HCT116 (cell line): ENCODE results near the gene RNF113B.

Source experiments
- CEBPB ChIP-seq: IDR thresholded peaks from 2 replicates; pipeline ENCODE4 v1.6.1; 2012; ENCODE audit warnings: low read depth
- CTCF ChIP-seq, 3 experiments: fragments of 200-600 bp in 1 of 3; sonication (generic) in 1 of 3; IDR thresholded peaks in 2 of 3; conservative IDR thresholded peaks in 1 of 3; 2 replicates each; pipeline ENCODE4 v1.5.1; 2012 to 2017; ENCODE audit warnings: low read depth in 2 of 3, low read length in 2 of 3, antibody characterized with exemption in 1 of 3, borderline replicate concordance in 1 of 3, control low read depth in 1 of 3, mild to moderate bottlenecking in 1 of 3, mixed read lengths in 1 of 3, mixed run types in 1 of 3, moderate library complexity in 1 of 3; ENCODE audit not compliant: insufficient read depth in 1 of 3
- EZH2 ChIP-seq: fragments of 200-600 bp; sonication (generic); IDR thresholded peaks from 2 replicates; pipeline ENCODE4 v1.6.1; 2017; ENCODE audit warnings: antibody characterized with exemption, mixed run types
- EZH2phosphoT487 ChIP-seq: fragments of 200-600 bp; IDR thresholded peaks from 2 replicates; pipeline ENCODE4 v1.6.1; 2018; ENCODE audit warnings: antibody characterized with exemption, borderline replicate concordance
- POLR2A ChIP-seq: IDR thresholded peaks from 2 replicates; pipeline ENCODE4 v1.7.0; 2011; ENCODE audit warnings: borderline replicate concordance; ENCODE audit not compliant: insufficient read depth, insufficient read length; ENCODE audit errors: extremely low read depth
- POLR2AphosphoS5 ChIP-seq: IDR thresholded peaks from 2 replicates; pipeline ENCODE4 v1.6.1; 2011; ENCODE audit warnings: mild to moderate bottlenecking, low read depth, low read length, moderate library complexity
- REST ChIP-seq: IDR thresholded peaks from 2 replicates; pipeline ENCODE4 v1.6.1; 2012; ENCODE audit warnings: low read depth
- SP1 ChIP-seq: IDR thresholded peaks from 2 replicates; pipeline ENCODE4 v1.6.1; 2012; ENCODE audit warnings: low read depth
- YY1 ChIP-seq: IDR thresholded peaks from 2 replicates; pipeline ENCODE4 v1.6.1; 2011; ENCODE audit warnings: low read length, low read depth, moderate library complexity, mild to moderate bottlenecking; ENCODE audit not compliant: insufficient replicate concordance; ENCODE audit errors: extremely low read depth
- ZNF274 ChIP-seq: fragments of 200-500 bp; sonication (Bioruptor generic); IDR thresholded peaks from 2 replicates; pipeline ENCODE4 v1.6.1; 2014; ENCODE audit warnings: mild to moderate bottlenecking, low read depth, low read length, inconsistent platforms
- TF ChIP-seq, protein P1 (sequence below): IDR thresholded peaks from 2 replicates; pipeline ENCODE4 v1.6.1; 2012
- TF ChIP-seq, protein P2 (sequence below): IDR thresholded peaks from 2 replicates; pipeline ENCODE4 v1.6.1; 2012

GRCh38 chr13:98182589-98182988 lies 5.5 kb upstream of the RNF113B start:
- no peak for TF ChIP-seq CTCF (IDR thresholded peaks at IDR 0.05 in 2 of 3, conservative IDR thresholded peaks at IDR 0.05 in 1 of 3; ENCODE audit: borderline replicate concordance in 1 of 3, insufficient read depth in 1 of 3, low read depth in 2 of 3, low read length in 2 of 3)
- no peak for TF ChIP-seq YY1
- TF ChIP-seq EZH2: no peak
- TF ChIP-seq SP1: no peak
- no peak for TF ChIP-seq POLR2A
- TF ChIP-seq CEBPB: no peak
- no peak for TF ChIP-seq POLR2AphosphoS5
- no peak for TF ChIP-seq EZH2phosphoT487
- TF ChIP-seq, protein P1, sequence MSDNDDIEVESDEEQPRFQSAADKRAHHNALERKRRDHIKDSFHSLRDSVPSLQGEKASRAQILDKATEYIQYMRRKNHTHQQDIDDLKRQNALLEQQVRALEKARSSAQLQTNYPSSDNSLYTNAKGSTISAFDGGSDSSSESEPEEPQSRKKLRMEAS: no peak
- TF ChIP-seq, protein P2, sequence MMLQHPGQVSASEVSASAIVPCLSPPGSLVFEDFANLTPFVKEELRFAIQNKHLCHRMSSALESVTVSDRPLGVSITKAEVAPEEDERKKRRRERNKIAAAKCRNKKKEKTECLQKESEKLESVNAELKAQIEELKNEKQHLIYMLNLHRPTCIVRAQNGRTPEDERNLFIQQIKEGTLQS: no peak
- TF ChIP-seq REST: no peak
- TF ChIP-seq ZNF274: no peak
